D721Med (cell line): ENCODE measurements around the gene BTBD19.
"Not testable (repeated sequence)": the region's sequence is repeated elsewhere in the genome, so short reads cannot be mapped to it uniquely, and the experiment has no call there.

Experiments used
- DNase-seq: peaks from one replicate; pipeline ENCODE4 v3.0.0; 2011; ENCODE audit warnings: low spot score; ENCODE audit not compliant: insufficient read length
- FAIRE-seq: peaks from 2 replicates; lab custom pipeline; 2011; peaks lifted over from hg19 to GRCh38; lab: Jason Lieb, UNC
- TF ChIP-seq, protein P1 (sequence below): IDR thresholded peaks from 2 replicates; pipeline ENCODE4 v1.5.1; 2012; ENCODE audit warnings: mild to moderate bottlenecking, control low read depth; ENCODE audit not compliant: insufficient read depth; ENCODE audit errors: missing control alignments

BTBD19 gene

DNA sequence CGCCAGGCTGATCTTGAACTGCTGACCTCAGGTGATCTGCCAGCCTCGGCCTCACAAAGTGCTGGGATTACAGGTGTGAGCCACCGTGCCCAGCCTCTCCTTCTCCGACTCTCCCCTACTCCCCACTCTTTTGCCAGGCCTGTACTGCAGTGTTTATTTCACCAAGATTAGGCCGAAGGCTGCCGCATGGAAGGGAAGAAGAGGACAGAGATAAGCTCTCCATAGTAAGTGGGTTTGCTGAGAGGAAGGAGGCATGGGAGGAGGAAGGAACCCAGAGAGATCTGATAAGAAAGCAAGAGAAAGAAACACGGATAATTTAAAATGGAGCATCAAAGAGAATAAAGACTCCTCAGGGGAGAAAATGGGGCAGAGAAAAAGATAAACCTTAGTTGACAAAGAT, 26.0 kb downstream of the BTBD19 start:
- DNase-seq (no peak), FAIRE-seq (no peak)
- TF ChIP-seq, protein P1, sequence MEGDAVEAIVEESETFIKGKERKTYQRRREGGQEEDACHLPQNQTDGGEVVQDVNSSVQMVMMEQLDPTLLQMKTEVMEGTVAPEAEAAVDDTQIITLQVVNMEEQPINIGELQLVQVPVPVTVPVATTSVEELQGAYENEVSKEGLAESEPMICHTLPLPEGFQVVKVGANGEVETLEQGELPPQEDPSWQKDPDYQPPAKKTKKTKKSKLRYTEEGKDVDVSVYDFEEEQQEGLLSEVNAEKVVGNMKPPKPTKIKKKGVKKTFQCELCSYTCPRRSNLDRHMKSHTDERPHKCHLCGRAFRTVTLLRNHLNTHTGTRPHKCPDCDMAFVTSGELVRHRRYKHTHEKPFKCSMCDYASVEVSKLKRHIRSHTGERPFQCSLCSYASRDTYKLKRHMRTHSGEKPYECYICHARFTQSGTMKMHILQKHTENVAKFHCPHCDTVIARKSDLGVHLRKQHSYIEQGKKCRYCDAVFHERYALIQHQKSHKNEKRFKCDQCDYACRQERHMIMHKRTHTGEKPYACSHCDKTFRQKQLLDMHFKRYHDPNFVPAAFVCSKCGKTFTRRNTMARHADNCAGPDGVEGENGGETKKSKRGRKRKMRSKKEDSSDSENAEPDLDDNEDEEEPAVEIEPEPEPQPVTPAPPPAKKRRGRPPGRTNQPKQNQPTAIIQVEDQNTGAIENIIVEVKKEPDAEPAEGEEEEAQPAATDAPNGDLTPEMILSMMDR: no peak

DNA sequence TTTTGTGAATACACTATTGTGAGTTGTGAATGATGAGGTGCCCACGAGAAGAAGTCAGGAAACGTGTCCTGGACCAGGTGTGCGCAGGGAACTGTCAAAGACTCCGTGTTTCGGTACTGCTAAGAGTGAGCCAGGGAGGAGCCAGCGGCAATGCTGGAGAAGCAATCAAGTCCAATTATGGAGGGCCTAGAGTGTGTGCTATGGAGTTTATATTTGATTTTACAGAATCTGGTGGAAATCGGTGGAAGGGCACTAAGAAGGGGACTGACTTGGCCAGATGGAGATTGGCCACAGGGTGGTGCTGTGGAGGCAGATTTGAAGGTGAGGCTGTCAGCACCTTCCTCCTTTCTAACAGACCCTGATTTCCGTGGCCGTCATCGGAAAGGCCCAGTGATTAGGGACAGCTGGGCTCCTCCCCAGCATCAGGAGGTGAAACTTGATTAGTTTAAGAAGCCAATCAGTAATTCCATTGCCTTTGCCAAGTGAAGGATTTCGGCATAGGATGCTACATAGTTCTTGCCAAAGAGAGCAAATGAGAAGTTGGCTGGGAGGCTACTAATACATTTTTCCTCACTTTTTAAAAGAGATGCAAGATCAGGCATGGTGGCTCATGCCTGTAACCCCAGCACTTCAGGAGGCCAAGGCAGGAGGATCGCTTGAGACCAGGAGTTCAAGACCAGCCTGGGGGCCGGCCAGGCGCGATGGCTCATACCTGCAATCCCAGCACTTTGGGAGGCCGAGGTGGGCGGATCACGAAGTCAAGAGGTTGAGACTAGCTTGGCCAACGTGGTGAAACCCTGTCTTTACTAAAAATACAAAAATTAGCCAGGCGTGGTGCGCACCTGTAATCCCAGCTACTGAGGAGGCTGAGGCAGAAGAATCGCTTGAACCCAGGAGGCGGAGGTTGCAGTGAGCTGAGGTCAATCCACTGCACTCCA, 27.7 kb downstream of the BTBD19 start:
- FAIRE-seq (peak; percentile 64), DNase-seq (peak; percentile 62)
- TF ChIP-seq, protein P1: peak; percentile 88

DNA sequence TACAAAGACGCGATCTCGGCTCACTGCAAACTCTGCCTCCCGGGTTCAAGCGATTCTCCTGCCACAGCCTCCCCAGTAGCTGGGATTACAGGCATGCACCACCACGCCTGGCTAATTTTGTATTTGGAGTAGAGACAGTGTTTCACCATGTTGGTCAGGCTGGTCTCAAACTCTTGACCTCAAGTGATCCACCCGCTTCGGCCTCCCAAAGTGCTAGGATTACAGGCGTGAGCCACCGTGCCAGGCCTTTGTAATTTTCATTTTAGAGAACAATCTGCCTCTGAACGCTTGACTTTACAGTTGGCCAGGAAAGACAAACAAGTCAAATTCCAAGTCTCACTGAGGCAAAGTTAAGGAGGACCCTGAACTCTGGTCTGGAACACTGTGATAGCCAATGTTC, 30.0 kb downstream of the BTBD19 start:
- not testable (repeated sequence) for FAIRE-seq, DNase-seq

DNA sequence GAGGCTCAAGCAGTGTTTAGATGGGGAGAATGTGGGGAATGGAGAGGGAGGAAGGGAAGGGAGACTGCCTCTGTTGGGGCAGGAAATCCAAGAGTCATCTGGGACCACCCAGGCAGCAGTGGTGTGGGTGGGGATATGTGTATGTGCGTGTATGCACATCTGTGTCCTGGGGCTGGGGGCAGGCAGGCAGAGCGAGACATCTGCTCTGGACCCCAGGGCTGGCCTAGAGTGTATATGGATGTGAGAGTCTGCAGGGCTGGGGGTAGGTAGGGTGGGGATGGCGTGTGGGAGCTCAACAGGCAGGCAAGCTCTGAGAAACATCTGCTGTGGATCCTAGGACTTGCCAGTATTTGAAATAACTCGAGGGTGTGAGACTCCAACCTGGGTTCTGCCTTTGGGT, 31.3 kb downstream of the BTBD19 start:
- TF ChIP-seq, protein P1: no peak
- FAIRE-seq: no peak
- DNase-seq: no peak

DNA sequence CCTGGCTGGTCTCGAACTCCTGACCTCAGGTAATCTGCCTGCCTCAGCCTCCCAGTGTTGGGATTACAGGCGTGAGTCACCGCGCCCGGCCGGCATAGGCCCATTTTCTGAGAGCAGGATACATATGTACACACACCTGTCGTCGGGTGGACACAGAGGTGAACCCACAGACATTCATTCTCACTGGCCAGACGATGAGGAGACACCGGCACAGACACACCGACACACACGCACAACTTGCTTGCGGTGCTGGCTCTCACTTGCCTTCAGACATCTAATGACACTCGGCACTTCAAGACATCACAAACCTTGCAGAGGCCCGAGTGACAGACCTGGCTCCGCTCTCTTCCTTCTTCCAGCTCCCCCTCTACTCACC, 34.2 kb downstream of the BTBD19 start:
- FAIRE-seq: no peak

DNA sequence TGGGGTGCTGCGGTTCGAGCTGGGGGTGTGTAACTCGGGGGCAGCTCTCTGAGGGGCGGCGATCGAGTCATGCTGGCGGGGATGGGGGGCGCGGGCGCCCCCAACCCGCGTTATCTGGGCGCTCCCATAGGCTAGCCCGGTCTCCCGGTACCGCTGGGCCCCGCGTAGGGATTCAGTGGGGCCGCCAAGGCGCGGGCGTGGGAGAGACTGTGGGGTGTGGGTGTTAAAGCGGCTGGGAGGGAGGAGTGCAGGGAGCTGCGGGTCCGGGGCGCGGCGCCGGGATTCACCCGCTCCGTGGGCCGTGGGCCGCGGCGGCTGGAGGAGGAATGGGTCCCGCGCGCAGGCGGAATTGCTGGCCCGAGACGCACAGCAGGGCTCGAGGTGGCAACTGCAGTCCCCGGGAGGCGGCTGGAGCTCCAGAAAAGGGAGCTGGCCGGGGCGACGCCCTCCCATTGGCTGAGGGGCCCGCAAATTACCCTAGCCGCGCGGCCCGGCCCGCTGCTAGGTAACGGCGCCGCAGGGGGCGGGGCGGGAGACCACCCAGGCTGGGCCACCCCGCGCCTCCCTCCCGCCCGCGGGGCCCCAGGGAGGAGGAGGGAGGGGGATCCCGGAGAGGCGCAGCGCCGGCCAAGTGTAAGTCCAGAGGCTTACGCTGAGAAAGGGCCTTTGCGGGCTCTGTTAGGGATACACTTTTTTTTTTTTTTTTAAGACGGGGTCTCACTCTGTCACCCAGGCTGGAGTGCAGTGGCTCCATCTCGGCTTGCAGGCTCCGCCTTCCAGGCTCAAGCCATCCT, 34.7 kb downstream of the BTBD19 start, which contains the start of gene PTCH2:
TSS of gene PTCH2 (minus strand) at position 392 of the 794 bp plus-strand sequence. CDS start at position 71, 321 bp downstream.
- TF ChIP-seq, protein P1: no peak
- DNase-seq (peak; percentile 90), FAIRE-seq (no peak)

More for the DNA sequence above, 34.2 kb downstream of the BTBD19 start:
- TF ChIP-seq, protein P1: no peak
- DNase-seq: no peak

DNA sequence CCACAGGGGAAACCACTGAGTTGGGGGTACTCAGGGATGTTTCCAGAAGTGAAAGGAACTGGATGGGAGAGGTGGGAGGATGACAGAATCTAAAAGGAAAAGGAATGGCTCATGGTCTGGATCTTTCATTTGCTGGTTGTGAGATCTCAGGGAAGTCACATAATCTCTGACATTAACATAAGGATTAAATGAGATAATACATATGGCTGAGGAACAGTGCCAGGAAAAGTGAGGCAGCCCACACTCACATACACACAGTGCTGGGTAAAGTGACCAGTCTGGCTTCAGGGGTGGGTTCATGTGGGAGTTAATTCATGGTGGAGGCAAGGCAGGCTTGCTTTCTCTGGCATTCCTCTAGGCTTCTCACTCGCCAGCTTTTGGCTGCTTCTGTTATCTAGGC, 38.7 kb downstream of the BTBD19 start:
- no peak for DNase-seq
- no peak for FAIRE-seq
- TF ChIP-seq, protein P1: no peak
